A549 (cell line): Measurements from ENCODE around the gene RPLP2.

Experiments used
- CBX8 ChIP-seq: fragments of 200-600 bp; sonication (generic); IDR thresholded peaks from 2 replicates; pipeline ENCODE4 v1.6.1; 2016
- CEBPB ChIP-seq, 2 experiments: fragments of >200 bp in 1 of 2; sonication (Bioruptor Twin) in 1 of 2; formaldehyde crosslinking in 1 of 2; IDR thresholded peaks; 2 replicates each; pipeline ENCODE4 v1.6.1; 2012 to 2016
- EHMT2 ChIP-seq: fragments of 200-600 bp; sonication (generic); IDR thresholded peaks from 2 replicates; pipeline ENCODE4 v1.6.1; 2016; ENCODE audit warnings: antibody characterized with exemption, low read depth, mild to moderate bottlenecking, moderate library complexity
- EP300 ChIP-seq, 2 experiments: fragments of >200 bp; sonication (Bioruptor Twin); formaldehyde crosslinking; IDR thresholded peaks; 2 replicates in 1 of 2; 3 replicates in 1 of 2; pipeline ENCODE4 v1.6.1; 2016 to 2017
- MAZ ChIP-seq: fragments of 150-350 bp; IDR thresholded peaks from 2 replicates; pipeline ENCODE4 v1.6.1; 2014; ENCODE audit warnings: antibody characterized with exemption, low read depth, low read length, borderline replicate concordance
- POLR2AphosphoS2 ChIP-seq: conservative IDR thresholded peaks from 2 replicates; pipeline ENCODE4 v1.6.1; 2012; ENCODE audit warnings: low read length, improper control_type of control experiment, inconsistent platforms
- RCOR1 ChIP-seq: fragments of 150-350 bp; IDR thresholded peaks from 2 replicates; pipeline ENCODE4 v1.6.1; 2014; ENCODE audit warnings: antibody characterized with exemption, low read length, low read depth
- TF ChIP-seq, protein P1 (sequence below): fragments of >200 bp; sonication (Bioruptor Twin); formaldehyde crosslinking; IDR thresholded peaks from 3 replicates; pipeline ENCODE4 v1.5.1; 2016
- TF ChIP-seq, protein P2 (sequence below): fragments of 200-600 bp; sonication (generic); IDR thresholded peaks from 2 replicates; pipeline ENCODE4 v1.6.1; 2016; ENCODE audit warnings: antibody characterized with exemption, mild to moderate bottlenecking, moderate library complexity

DNA sequence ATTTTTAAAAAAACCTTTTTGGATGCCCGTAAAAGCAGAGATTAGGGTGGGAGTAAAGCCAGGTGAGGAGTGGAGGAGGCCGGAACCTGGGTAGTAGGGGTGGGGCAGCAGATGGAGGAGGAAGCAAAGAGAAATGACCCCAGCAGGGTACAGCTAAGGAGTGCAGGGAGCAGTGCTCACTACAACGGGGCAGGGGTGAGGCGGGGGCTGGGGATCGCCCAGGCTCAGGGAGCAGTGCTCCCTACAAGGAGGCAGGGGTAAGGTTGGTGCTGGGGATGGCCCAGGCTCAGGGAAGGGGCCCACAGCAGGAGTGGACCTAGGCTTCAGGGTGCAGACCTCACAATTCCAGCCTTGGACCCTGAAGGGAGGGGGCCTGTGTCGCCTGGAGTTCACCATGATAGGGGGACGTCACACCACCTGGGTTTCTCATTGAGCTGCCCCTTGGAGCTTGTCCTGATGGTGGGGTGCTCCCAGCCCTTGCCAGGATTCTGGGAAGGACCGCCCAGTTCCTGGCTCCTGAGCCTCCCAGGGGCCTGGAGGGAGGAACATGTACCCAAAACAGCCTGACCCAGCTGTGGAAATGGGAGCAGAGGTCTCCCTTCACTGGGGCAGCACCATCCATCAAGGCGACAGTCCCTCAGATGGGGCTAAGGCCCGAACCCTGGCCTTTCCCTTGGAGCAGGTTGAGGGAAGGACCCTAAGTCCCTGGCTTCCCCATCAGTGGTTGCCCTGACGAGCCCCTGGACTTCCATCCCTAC, 6.1 kb downstream of the RPLP2 start:
- TF ChIP-seq, protein P1, sequence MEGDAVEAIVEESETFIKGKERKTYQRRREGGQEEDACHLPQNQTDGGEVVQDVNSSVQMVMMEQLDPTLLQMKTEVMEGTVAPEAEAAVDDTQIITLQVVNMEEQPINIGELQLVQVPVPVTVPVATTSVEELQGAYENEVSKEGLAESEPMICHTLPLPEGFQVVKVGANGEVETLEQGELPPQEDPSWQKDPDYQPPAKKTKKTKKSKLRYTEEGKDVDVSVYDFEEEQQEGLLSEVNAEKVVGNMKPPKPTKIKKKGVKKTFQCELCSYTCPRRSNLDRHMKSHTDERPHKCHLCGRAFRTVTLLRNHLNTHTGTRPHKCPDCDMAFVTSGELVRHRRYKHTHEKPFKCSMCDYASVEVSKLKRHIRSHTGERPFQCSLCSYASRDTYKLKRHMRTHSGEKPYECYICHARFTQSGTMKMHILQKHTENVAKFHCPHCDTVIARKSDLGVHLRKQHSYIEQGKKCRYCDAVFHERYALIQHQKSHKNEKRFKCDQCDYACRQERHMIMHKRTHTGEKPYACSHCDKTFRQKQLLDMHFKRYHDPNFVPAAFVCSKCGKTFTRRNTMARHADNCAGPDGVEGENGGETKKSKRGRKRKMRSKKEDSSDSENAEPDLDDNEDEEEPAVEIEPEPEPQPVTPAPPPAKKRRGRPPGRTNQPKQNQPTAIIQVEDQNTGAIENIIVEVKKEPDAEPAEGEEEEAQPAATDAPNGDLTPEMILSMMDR = no peak
- TF ChIP-seq EP300 (IDR thresholded peaks at IDR 0.05) (no peak), MAZ (no peak), CBX8 (no peak), CEBPB (IDR thresholded peaks at IDR 0.05) (no peak), POLR2AphosphoS2 (no peak), EHMT2 (no peak), RCOR1 (no peak)
- TF ChIP-seq, protein P2, sequence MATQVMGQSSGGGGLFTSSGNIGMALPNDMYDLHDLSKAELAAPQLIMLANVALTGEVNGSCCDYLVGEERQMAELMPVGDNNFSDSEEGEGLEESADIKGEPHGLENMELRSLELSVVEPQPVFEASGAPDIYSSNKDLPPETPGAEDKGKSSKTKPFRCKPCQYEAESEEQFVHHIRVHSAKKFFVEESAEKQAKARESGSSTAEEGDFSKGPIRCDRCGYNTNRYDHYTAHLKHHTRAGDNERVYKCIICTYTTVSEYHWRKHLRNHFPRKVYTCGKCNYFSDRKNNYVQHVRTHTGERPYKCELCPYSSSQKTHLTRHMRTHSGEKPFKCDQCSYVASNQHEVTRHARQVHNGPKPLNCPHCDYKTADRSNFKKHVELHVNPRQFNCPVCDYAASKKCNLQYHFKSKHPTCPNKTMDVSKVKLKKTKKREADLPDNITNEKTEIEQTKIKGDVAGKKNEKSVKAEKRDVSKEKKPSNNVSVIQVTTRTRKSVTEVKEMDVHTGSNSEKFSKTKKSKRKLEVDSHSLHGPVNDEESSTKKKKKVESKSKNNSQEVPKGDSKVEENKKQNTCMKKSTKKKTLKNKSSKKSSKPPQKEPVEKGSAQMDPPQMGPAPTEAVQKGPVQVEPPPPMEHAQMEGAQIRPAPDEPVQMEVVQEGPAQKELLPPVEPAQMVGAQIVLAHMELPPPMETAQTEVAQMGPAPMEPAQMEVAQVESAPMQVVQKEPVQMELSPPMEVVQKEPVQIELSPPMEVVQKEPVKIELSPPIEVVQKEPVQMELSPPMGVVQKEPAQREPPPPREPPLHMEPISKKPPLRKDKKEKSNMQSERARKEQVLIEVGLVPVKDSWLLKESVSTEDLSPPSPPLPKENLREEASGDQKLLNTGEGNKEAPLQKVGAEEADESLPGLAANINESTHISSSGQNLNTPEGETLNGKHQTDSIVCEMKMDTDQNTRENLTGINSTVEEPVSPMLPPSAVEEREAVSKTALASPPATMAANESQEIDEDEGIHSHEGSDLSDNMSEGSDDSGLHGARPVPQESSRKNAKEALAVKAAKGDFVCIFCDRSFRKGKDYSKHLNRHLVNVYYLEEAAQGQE = no peak
